ENCODE results near the gene UBR3.

Gene UBR3

GRCh38 chr2:170006587-170007325 lies 179.5 kb downstream of the UBR3 start:
- TF ChIP-seq, protein P1, sequence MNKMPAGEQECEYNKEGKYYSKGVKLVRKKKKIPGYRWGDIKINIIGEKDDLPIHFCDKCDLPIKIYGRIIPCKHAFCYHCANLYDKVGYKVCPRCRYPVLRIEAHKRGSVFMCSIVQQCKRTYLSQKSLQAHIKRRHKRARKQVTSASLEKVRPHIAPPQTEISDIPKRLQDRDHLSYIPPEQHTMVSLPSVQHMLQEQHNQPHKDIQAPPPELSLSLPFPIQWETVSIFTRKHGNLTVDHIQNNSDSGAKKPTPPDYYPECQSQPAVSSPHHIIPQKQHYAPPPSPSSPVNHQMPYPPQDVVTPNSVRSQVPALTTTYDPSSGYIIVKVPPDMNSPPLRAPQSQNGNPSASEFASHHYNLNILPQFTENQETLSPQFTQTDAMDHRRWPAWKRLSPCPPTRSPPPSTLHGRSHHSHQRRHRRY (tag by site-specific recombination; IDR thresholded peaks at IDR 0.05), result no peak
- TF ChIP-seq KLF10 (tag by site-specific recombination; IDR thresholded peaks at IDR 0.05), result no peak
- no peak for TF ChIP-seq HOXD13 (CRISPR knock-in tag; IDR thresholded peaks at IDR 0.05; ENCODE audit: borderline replicate concordance)
- no peak for TF ChIP-seq ZNF707 (tag by site-specific recombination; IDR thresholded peaks at IDR 0.05)
- TF ChIP-seq ZFP3 (tag by site-specific recombination; IDR thresholded peaks at IDR 0.05; ENCODE audit: low read depth), result no peak
- no peak for TF ChIP-seq ZNF626 (tag by site-specific recombination; IDR thresholded peaks at IDR 0.05)
- no peak for TF ChIP-seq ZNF548 (tag by site-specific recombination; IDR thresholded peaks at IDR 0.05)
- no peak for TF ChIP-seq ZNF571 (tag by site-specific recombination; IDR thresholded peaks at IDR 0.05)
- TF ChIP-seq PRDM1 (tag by site-specific recombination; IDR thresholded peaks at IDR 0.05), result no peak
- TF ChIP-seq ZFP69B (tag by site-specific recombination; IDR thresholded peaks at IDR 0.05), result no peak
- TF ChIP-seq, protein P2, sequence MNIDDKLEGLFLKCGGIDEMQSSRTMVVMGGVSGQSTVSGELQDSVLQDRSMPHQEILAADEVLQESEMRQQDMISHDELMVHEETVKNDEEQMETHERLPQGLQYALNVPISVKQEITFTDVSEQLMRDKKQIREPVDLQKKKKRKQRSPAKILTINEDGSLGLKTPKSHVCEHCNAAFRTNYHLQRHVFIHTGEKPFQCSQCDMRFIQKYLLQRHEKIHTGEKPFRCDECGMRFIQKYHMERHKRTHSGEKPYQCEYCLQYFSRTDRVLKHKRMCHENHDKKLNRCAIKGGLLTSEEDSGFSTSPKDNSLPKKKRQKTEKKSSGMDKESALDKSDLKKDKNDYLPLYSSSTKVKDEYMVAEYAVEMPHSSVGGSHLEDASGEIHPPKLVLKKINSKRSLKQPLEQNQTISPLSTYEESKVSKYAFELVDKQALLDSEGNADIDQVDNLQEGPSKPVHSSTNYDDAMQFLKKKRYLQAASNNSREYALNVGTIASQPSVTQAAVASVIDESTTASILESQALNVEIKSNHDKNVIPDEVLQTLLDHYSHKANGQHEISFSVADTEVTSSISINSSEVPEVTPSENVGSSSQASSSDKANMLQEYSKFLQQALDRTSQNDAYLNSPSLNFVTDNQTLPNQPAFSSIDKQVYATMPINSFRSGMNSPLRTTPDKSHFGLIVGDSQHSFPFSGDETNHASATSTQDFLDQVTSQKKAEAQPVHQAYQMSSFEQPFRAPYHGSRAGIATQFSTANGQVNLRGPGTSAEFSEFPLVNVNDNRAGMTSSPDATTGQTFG (tag by site-specific recombination; IDR thresholded peaks at IDR 0.05; ENCODE audit: borderline replicate concordance), result no peak
- TF ChIP-seq, protein P3, sequence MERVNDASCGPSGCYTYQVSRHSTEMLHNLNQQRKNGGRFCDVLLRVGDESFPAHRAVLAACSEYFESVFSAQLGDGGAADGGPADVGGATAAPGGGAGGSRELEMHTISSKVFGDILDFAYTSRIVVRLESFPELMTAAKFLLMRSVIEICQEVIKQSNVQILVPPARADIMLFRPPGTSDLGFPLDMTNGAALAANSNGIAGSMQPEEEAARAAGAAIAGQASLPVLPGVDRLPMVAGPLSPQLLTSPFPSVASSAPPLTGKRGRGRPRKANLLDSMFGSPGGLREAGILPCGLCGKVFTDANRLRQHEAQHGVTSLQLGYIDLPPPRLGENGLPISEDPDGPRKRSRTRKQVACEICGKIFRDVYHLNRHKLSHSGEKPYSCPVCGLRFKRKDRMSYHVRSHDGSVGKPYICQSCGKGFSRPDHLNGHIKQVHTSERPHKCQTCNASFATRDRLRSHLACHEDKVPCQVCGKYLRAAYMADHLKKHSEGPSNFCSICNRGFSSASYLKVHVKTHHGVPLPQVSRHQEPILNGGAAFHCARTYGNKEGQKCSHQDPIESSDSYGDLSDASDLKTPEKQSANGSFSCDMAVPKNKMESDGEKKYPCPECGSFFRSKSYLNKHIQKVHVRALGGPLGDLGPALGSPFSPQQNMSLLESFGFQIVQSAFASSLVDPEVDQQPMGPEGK (tag by site-specific recombination; IDR thresholded peaks at IDR 0.05), result no peak
- no peak for TF ChIP-seq GLI2 (tag by site-specific recombination; IDR thresholded peaks at IDR 0.05; ENCODE audit: borderline replicate concordance, low read depth)
- no peak for TF ChIP-seq ZNF621 (tag by site-specific recombination; IDR thresholded peaks at IDR 0.05)
- TF ChIP-seq, protein P4, sequence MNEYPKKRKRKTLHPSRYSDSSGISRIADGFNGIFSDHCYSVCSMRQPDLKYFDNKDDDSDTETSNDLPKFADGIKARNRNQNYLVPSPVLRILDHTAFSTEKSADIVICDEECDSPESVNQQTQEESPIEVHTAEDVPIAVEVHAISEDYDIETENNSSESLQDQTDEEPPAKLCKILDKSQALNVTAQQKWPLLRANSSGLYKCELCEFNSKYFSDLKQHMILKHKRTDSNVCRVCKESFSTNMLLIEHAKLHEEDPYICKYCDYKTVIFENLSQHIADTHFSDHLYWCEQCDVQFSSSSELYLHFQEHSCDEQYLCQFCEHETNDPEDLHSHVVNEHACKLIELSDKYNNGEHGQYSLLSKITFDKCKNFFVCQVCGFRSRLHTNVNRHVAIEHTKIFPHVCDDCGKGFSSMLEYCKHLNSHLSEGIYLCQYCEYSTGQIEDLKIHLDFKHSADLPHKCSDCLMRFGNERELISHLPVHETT (tag by site-specific recombination; IDR thresholded peaks at IDR 0.05), result no peak
- no peak for TF ChIP-seq ZNF610 (tag by site-specific recombination; IDR thresholded peaks at IDR 0.05; ENCODE audit: borderline replicate concordance)
- no peak for TF ChIP-seq KLF1 (tag by site-specific recombination; IDR thresholded peaks at IDR 0.05)
- TF ChIP-seq, protein P5, sequence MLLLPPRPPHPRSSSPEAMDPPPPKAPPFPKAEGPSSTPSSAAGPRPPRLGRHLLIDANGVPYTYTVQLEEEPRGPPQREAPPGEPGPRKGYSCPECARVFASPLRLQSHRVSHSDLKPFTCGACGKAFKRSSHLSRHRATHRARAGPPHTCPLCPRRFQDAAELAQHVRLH (tag by site-specific recombination; IDR thresholded peaks at IDR 0.05), result no peak
- TF ChIP-seq ZBTB6 (tag by site-specific recombination; IDR thresholded peaks at IDR 0.05), result no peak
- TF ChIP-seq ZSCAN18 (tag by site-specific recombination; IDR thresholded peaks at IDR 0.05), result no peak
- Histone ChIP-seq H3K4me3 (ENCODE audit: low read depth, low read length) (no peak overlapping the region), H3K9me3 (ENCODE audit: control insufficient read depth, insufficient read depth, low read depth, low read length) (no peaks in the 10 kb centered on the region), H3K36me3 (ENCODE audit: control insufficient read depth in 2 of 2, insufficient read depth in 1 of 2, low read length in 2 of 2) (peaks cover 0 to 41% of the 10 kb centered on the region in 2 experiments; a peak in 2 of 3 replicates), H3K27ac (ENCODE audit: extremely low read depth, low read depth, low read length) (no peak overlapping the region), H3K4me1 (ENCODE audit: control insufficient read depth, insufficient read depth, low read length) (no peaks in the 10 kb centered on the region)
- CTCF ChIA-PET, result no interaction called here
- POLR2A ChIA-PET, result interaction anchor here (0.6 kb wide), 1 partner anchor 646 kb away, joined by 3 read pairs; no protein-coding TSS in a partner anchor
